Breast epithelium (tissue), 4 donors: ENCODE results near the gene NEDD4. TPM values are rescaled to one million over a fixed set of nuclear protein-coding genes. Genes with fewer than 3 reads are reported as not detected.

Source experiments
- DNase-seq, 2 donors: peaks; one replicate each; pipeline ENCODE4 v3.0.0-alpha.2; 2019; ENCODE audit warnings: low spot score in 2 of 2
- H3K27ac ChIP-seq, 2 donors: fragments of 200-600 bp; sonication (generic) in 1 of 2; one replicate each; pipeline ENCODE4 v1.5.1; 2016 to 2019; ENCODE audit warnings: mild to moderate bottlenecking in 1 of 2
- H3K27me3 ChIP-seq, 2 donors: fragments of 200-600 bp; sonication (generic) in 1 of 2; one replicate each; pipeline versions ENCODE4 v1.5.1 to v1.6.0; 2017 to 2019; ENCODE audit warnings: control low read depth in 1 of 2, mild to moderate bottlenecking in 1 of 2
- H3K36me3 ChIP-seq: fragments of 200-600 bp; one replicate; pipeline ENCODE4 v1.5.1; 2019
- H3K4me1 ChIP-seq, 2 donors: fragments of 200-600 bp; sonication (generic); one replicate each; pipeline ENCODE4 v1.5.1; 2016 to 2019; ENCODE audit warnings: control low read depth in 1 of 2
- H3K4me3 ChIP-seq, 3 donors: fragments of 200-600 bp; sonication (generic); 1 replicate in 2 of 3; 2 replicates in 1 of 3; pipeline ENCODE4 v1.5.1; 2016 to 2019; ENCODE audit warnings: mild to moderate bottlenecking in 3 of 3, moderate library complexity in 2 of 3
- H3K9me3 ChIP-seq, 2 donors: fragments of 200-600 bp; sonication (generic) in 1 of 2; one replicate each; pipeline ENCODE4 v1.5.1; 2016 to 2019; ENCODE audit warnings: control low read depth in 1 of 2
- CTCF ChIP-seq, 3 donors: fragments of 450-650 bp; IDR thresholded peaks; one replicate each; pipeline ENCODE4 v1.5.1; 2016 to 2017; ENCODE audit warnings: antibody characterized with exemption in 3 of 3, mild to moderate bottlenecking in 3 of 3, moderate library complexity in 3 of 3
- POLR2A ChIP-seq: fragments of 450-650 bp; IDR thresholded peaks from one replicate; pipeline ENCODE4 v1.6.1; 2016; ENCODE audit warnings: antibody characterized with exemption, mild to moderate bottlenecking, moderate library complexity
- POLR2AphosphoS5 ChIP-seq, 3 donors: sonication (generic); formaldehyde crosslinking; IDR thresholded peaks; one replicate each; pipeline ENCODE4 v1.6.1; 2017; ENCODE audit warnings: antibody characterized with exemption in 3 of 3
- intact Hi-C: fragments of 100-400 bp; cut with DNase I; formaldehyde crosslinking; loops from one replicate; pipeline ENCODE4 v1.15.1; 2023; ENCODE audit warnings: low total_unique reads
- total RNA-seq, 3 donors: library from RNA; depleted of rRNA; stranded (reverse); fragments of >200 nt; gene quantifications; one replicate each; pipeline ENCODE4 v1.1.0, GENCODE V29; 2016

Gene NEDD4
- total RNA-seq, 3 donors from 2014 or later: 13.0 to 19.6 (median 19.3) TPM

GRCh38 chr15:55900019-55900418, 93.4 kb downstream of the NEDD4 start:
- DNase-seq: no peak
- Histone ChIP-seq H3K27me3 (no peaks in the 10 kb centered on the region), H3K4me3 (no peak overlapping the region), H3K27ac (no peak overlapping the region), H3K9me3 (no peaks in the 10 kb centered on the region), H3K36me3 (no peaks in the 10 kb centered on the region), H3K4me1 (no peaks in the 10 kb centered on the region)
- intact Hi-C loops: no loop called here
- TF ChIP-seq CTCF (IDR thresholded peaks at IDR 0.05) (no peak), POLR2AphosphoS5 (IDR thresholded peaks at IDR 0.05) (no peak), POLR2A (no peak)

- no peaks in the 10 kb centered on the region for H3K9me3 ChIP-seq
- H3K27ac ChIP-seq: no peak overlapping the region
- H3K4me1 ChIP-seq: no peaks in the 10 kb centered on the region
- no peak for DNase-seq
- TF ChIP-seq POLR2AphosphoS5 (IDR thresholded peaks at IDR 0.05) (no peak), POLR2A (no peak), CTCF (IDR thresholded peaks at IDR 0.05) (no peak)
- no peaks in the 10 kb centered on the region for H3K27me3 ChIP-seq
- intact Hi-C loops: no loop called here
- no peak overlapping the region for H3K4me3 ChIP-seq
- no peaks in the 10 kb centered on the region for H3K36me3 ChIP-seq
Measured at GRCh38 chr15:55899537-55899936, 93.9 kb downstream of the NEDD4 start.

GRCh38 chr15:55897560-55898336, 95.7 kb downstream of the NEDD4 start:
- Histone ChIP-seq H3K4me1 (no peaks in the 10 kb centered on the region), H3K27ac (peak overlapping the region in 1 of 2 donors; percentile 60), H3K9me3 (no peaks in the 10 kb centered on the region), H3K4me3 (no peak overlapping the region), H3K27me3 (no peaks in the 10 kb centered on the region), H3K36me3 (no peaks in the 10 kb centered on the region)
- TF ChIP-seq POLR2A (no peak), CTCF (IDR thresholded peaks at IDR 0.05) (peak; percentile 26 to 59 (median 46))
- intact Hi-C loops: no loop called here
- DNase-seq: no peak

- no peak for TF ChIP-seq POLR2A
- no peak for TF ChIP-seq CTCF (IDR thresholded peaks at IDR 0.05)
- no peak for TF ChIP-seq POLR2AphosphoS5 (IDR thresholded peaks at IDR 0.05)
- H3K27ac ChIP-seq: no peak overlapping the region
- intact Hi-C loops: no loop called here
Measured at GRCh38 chr15:55894399-55894965, 98.9 kb downstream of the NEDD4 start.

GRCh38 chr15:55893852-55894251, 99.6 kb downstream of the NEDD4 start:
- Histone ChIP-seq H3K27ac (no peak overlapping the region), H3K4me1 (no peaks in the 10 kb centered on the region), H3K27me3 (no peaks in the 10 kb centered on the region), H3K4me3 (no peak overlapping the region), H3K36me3 (no peaks in the 10 kb centered on the region), H3K9me3 (no peaks in the 10 kb centered on the region)
- intact Hi-C loops: no loop called here
- TF ChIP-seq POLR2AphosphoS5 (IDR thresholded peaks at IDR 0.05) (no peak), CTCF (IDR thresholded peaks at IDR 0.05) (no peak), POLR2A (no peak)
- DNase-seq: no peak

More at GRCh38 chr15:55894399-55894965, 98.9 kb downstream of the NEDD4 start:
- H3K36me3 ChIP-seq: no peaks in the 10 kb centered on the region
- DNase-seq: no peak
- H3K4me3 ChIP-seq: peak overlapping the region in 1 of 3 donors; percentile 5
- H3K4me1 ChIP-seq: no peaks in the 10 kb centered on the region
- H3K9me3 ChIP-seq: no peaks in the 10 kb centered on the region
- no peaks in the 10 kb centered on the region for H3K27me3 ChIP-seq
